Measurements from ENCODE around the gene ATP6V0C. TPM values are rescaled to one million over a fixed set of nuclear protein-coding genes. Genes with fewer than 3 reads are reported as not detected.
"Not testable (repeated sequence)": the region's sequence is repeated elsewhere in the genome, so short reads cannot be mapped to it uniquely, and the experiment has no call there.

ATP6V0C gene
- total RNA-seq, 2 donors from 2014 or later, result 107 to 133 TPM

DNA sequence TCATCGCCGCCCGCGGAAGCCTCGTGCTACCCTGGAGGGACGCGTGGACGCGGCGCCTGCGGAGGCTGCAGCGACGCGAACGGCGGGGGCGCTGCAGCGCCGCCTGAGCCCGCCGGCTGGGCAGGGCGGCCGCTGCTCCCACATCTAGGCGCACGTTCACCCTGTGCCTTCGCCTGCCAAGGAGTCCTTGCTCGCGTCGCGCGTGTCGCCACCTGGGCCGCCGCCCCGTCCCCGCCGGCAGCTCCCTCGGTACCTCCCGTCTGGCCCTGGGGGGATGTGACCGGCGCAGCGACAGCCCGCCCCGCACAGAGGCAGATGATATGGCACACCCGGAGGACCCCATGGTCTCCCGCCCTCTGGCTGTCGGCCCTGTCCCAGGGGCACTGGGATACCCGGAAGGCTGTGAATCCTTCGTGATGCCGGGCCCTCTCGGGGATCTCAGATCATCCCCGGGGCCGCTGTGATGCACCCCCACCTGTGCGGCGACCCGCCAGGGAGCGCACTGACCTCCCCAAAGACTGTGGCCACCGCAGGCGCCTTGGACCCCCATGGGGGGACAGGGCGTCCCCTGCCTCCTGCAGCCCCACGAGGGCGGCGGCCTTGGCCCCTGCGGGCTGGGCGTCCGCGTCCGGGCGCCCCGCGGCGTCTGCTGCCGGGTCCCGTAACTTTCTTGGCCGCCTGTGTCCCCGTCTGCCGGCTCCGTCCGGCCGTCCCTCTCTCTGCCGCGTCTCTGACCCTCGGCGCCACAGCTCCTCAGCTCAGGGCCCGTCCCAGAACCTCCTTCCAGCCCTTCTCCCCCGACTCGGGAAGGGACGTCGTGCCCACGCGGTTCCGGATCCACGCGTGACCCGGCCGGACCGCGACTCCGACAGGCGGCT, 39.5 kb upstream of the ATP6V0C start:
- intact Hi-C loops (cut with DNase I), result no loop called here
- DNase-seq (ENCODE audit: low spot score), result no peak

DNA sequence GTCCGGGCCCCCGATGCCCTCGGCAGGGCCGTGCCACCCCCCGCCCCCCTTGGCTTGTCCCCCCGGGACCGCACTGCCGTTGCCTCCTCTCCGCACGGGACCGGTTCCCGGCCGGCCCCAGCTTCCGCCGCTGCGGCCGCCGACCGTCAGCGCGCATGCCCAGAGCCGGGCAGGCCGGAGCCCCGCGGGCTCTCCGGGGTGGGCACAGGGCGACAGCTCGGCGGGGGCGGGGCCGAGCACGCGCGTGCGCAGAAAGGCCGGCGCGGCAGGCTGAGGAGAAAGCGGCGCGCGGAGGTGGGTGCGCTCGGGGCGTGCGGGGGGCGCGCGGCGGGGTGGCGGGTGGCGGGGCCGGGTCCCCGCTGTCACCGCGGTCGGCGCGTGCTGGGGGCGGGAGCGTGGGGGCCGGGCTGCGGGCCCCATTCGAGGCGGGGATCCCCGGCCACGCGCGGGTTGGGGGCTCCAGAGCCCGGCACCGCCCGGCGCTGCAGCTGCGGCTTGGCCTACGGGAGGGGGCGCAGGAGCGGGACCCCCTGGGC, 38.8 kb upstream of the ATP6V0C start, which contains the start of gene TBC1D24:
TSS of gene TBC1D24 (plus strand) at position 251 of the 536 bp plus-strand sequence. CDS start 21,022 bp downstream, outside the sequence.
- intact Hi-C loops (cut with DNase I), result no loop called here
- peak; percentile 96 for DNase-seq (ENCODE audit: low spot score)

DNA sequence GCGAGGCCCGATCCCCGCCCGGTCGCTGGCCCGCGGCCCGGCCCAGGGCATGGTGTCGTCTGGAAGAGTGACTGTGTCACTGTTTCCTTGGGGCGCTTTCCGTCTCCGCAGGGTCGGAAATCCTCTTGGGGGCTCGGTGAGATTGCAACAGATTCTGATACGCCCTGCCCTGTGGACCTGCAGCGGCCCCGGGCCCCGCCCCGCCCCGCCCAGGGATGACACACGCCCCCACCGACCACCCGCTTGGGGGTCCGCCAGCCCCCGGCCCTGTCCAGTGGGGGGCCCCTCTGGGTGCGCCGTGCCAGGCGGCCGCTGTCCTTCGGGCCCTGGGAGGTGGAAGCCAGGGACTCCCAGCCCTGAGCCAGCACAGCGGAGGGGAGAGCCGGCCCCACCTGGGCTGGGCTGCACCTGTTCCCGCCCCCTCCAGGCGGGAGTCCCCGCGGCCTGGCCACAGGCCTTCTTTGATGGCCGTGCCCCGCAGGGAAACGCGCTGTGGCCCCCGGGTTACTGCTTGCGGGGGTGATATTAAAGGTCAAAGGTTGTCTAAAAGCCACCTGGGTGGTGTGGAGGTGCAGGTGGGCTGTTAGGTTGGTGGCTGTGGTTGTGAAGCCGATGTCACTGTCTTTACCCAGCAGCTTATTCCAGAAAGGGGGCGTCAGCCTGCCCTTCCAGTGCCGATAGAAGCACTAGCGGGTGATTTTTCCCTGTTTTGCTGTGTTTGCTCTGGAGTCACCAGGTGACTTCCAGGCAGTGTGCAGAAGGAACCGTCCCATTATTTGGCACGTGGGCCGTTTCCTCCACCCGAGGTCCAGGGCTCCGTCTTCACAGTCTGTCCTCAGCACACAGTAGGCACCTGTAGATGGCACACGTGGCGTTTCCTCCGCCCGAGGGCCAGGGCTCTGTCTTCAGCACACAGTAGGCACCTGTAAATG, 38.1 kb upstream of the ATP6V0C start:
- intact Hi-C loops (cut with DNase I), result no loop called here
- DNase-seq (ENCODE audit: low spot score), result no peak

DNA sequence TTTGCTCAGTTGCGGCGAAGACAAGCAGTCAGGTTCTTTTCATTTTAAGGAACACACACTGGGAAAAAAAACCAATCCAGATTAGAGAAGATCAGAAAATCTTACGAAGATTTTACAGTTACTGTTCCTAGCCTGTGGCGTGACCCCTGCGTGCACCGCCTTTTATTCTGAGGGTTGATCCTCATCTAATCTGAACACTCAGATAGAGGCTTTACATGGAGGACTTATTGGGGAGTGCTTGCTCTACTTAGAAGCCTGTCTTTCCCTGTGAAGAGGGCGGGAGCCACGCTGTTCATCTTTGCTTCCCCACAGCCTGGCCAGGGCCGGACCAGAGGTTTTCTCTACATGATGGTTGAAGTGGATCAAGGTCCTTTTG, 37.4 kb upstream of the ATP6V0C start:
- intact Hi-C loops (cut with DNase I), result no loop called here

DNA sequence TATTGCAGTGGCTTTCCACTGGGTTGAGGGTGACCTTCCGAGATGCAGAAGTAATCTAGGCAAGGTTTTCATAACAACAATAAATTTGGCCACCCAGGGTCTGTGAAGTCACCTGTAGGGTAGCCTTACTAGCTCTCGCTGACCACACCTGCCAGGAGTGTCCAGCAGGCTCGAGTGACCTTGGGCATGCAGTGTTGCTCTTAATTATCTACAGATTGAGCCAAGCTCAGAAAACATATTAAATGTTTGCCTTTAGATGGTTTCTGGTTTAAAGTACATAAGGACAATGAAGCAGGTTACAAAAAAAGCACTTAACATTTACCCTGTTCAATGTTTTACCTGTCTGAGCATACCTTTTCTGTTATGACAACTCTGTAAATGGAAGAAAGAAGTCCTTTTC, 37.0 kb upstream of the ATP6V0C start:
- DNase-seq (ENCODE audit: low spot score), result no peak
- intact Hi-C loops (cut with DNase I), result no loop called here

More for the DNA sequence above, 37.4 kb upstream of the ATP6V0C start:
- DNase-seq (ENCODE audit: low spot score), result no peak

DNA sequence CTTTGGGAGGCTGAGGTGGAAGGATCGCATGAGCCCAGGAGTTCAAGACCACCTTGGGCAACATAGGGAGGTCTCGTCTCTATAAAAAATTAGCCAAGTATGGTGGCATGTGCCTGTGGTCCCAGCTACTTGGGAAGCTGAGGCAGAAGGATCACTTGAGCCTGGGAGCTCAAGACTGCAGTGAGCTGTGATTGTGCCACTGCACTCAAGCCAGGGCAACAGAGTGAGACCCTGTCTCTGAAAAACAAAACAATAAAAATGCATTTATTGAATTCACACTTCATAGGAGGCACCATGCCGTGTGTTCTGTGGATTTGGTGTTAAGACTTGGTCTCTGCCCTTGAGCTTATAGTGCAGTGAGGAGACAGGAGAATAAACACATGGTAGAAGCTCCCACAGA, 36.4 kb upstream of the ATP6V0C start:
- intact Hi-C loops (cut with DNase I), result no loop called here
- DNase-seq (ENCODE audit: low spot score), result no peak

DNA sequence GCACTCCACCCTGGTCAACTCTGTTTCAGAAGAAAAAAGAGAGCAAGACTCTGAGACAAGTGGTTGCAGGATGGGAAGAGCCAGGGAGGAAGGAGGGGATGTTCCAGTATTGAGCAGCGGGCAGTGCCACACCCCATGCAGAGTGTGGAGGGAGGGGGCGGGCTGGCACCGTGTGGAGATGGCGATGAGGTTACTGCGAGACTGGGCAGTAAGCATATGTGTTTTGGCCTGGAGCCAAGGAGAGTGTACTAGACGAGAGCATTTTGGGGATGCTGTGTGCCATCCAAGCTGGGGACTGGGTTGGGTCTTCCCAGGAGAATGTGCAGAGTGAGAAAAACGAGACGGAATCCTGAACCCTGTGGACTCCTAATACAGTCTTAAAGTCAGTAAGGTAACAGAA, 35.5 kb upstream of the ATP6V0C start:
- intact Hi-C loops (cut with DNase I), result no loop called here

DNA sequence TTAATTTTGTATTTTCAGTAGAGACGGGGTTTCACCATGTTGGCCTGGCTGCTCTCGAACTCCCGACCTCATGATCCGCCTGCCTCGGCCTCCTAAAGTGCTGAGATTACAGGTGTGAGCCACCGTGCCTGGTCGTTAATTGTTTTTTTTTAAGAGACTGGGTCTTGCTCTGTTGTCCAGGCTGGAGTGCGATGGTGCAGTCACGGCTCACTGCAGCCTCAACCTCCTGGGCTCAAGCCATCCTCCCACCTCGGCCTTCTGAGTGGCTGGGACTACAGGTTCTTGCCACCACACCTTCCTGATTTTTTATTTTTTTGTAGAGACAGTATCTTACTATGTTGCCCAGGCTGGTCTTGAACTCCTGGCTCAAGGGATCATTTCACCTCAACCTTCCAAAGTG, 33.8 kb upstream of the ATP6V0C start:
- intact Hi-C loops (cut with DNase I); DNase-seq (ENCODE audit: low spot score): not testable (repeated sequence)

More for the DNA sequence above, 35.5 kb upstream of the ATP6V0C start:
- DNase-seq (ENCODE audit: low spot score), result no peak

DNA sequence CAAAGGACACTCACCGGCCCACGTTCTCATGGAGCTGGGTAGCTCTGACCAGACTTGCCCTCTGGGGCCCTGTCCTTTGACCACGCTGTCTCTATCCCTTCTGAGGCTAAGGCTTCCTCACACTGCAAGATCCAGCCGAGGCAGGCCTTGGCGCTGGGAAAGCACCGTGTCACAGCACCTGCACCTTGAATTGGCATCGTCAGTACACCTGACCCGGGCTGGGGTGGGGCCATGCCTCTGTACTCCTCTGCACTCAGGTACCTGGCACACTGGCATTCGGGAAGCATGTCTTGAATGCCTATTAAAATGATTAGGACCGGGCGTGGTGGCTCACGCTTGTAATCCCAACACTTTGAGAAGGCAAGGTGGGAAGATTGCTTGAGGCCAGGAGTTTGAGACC, 32.8 kb upstream of the ATP6V0C start:
- intact Hi-C loops (cut with DNase I), result no loop called here
- no peak for DNase-seq (ENCODE audit: low spot score)

DNA sequence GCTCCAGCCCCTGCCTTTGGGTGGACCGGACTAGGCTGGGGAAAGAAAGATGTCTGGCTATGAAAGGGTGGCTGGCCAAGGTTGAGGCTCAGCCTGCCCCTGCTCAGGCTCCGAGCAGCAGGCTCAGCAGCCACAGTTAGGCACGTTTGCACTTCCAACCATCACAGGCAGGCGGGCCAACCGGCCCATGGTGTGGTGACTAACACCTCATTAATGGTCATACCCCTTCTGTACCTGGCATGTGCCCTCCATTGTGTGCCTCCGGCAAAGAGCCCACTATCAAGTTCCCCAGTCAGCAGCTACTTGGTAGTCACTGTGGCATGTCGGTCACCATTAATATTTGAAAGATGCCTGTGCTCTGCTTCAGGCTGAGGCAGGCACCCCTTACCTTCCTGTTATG, 32.1 kb upstream of the ATP6V0C start:
- intact Hi-C loops (cut with DNase I), result no loop called here

DNA sequence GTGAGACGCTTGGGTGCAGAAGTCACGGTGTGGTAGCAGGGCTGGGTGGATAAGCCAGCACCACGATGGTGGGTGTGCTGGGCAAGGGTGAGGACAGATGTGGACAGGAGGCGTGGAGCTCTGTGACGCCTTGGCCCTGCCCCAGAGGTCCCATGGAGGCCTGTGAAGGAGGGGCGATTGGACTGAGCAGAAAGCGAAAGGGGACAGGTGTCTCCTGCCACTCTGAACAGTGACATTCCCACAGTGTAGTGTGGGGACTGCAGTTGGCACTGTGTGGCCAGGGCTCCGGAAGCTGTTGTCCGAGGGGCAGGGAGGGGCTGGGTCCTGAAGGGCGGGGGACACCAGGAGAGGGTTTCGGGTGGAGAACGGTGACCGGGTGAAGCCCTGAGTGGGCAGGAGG, 31.5 kb upstream of the ATP6V0C start:
- no peak for DNase-seq (ENCODE audit: low spot score)
- intact Hi-C loops (cut with DNase I), result no loop called here

More for the DNA sequence above, 32.1 kb upstream of the ATP6V0C start:
- no peak for DNase-seq (ENCODE audit: low spot score)

DNA sequence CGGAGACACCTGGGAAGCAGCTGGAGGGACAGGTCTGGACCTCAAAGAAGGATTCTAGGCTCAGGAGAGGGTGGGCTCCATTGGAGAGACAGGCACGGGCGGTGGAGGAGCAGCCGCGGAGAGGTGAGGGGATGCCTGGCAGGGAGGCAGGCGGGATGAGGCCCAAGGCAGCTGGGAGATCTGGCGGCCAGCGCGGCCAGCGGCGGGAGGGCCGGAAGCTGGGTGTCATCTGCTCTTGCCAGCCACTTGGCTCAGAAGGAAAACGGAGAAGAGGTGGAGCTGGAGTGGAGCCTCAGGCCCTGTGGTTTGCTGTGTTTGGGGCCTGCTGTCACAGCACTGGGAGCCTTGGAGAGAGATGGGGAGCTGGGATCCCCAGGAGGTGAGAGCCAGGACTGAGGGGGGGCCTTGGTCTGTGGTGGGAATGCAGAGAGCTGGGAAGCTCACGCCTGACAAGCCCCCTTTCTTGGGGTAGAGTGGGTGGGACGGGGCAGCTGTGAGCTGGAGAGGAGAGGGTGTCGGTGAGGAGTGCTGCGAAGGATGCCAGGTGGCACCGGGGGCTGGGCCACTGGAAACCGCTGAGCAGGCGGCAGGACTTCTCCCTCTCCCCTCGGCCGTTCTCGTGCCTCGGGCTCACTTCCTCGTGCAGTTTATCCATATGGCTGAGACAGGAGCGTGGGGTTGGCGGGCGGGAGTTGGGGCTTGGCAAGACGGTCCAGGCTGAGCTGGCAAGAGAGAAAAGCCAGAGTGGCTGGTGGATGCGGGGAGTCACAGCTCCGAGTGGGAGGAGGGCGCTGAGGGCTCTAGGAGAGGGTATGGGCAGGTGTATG, 30.8 kb upstream of the ATP6V0C start:
- intact Hi-C loops (cut with DNase I), result no loop called here
- DNase-seq (ENCODE audit: low spot score), result no peak

DNA sequence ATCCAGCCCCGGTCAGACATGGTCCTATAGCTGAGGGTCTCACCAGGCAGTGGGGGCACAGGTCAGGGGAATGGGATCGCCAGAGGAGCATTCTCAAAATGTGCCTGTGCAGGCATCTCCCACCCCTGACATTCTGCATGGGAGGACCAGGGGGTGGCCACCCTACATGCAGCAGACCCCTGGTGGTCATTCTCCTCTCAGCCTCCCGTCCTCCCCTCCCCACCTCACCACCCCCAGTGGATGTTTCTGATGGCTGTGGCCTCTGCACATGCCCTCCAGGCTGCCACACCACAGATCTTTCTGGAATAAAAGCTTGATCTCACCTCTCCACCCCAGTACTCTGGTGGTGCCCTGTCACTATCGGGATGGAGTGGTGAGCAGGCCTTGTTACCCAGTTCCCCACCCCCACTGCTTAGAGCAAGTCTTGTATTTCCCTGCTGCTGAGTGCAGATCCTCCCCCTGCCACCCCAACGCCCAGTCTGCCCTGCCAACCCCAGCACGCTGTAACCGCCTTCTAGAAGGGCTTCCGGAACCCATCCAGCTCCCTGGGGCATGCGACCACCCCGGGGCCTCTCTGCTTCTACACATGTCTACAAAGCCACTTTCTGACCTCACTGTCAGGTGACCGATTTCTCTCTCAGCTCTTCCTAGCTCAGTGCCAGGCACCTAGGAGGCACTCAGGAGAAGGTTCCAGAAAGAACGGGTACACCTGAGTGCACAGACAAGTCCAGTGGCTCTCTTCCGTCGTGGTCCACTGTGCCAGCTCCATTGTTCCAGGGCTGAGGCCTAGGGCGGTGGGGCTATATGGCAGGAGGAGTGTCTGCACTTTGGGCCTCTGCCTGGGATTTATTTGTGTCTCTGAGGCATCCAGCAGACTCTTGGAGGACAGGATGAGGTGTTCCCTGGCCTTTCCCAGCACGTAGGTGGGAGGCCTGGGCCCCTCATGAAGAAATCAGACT, 29.5 kb upstream of the ATP6V0C start:
- DNase-seq (ENCODE audit: low spot score), result no peak
- intact Hi-C loops (cut with DNase I), result no loop called here

DNA sequence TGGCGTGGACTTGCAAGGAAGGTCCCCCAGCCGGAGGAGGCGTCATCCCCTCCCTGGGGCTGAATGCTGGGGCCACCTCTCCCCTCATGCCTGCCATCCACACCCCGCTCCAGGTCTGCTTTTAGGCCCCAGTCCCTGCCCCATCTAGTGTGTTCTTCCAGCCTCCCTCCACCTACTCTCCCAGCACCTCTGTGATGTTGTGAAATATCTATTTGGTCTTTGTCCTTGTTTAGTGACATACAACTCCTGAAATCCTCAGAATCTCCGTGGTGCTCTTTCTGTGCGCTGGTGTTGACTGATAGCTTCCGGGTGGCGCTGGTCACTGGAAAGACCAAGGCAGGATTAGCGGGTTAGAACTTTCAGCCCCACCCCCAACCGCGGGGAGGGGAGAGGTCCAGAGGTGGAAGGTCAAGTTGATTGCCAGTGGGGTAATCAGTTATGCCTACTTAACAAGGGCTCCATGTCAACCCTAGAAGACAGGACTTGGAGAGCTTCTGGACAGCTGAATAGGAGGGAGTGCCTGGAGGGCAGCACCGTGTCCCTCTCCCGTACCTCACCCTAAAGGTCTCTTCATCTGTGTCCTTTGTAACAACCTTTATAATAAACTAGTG, 28.7 kb upstream of the ATP6V0C start:
- intact Hi-C loops (cut with DNase I), result no loop called here
- no peak for DNase-seq (ENCODE audit: low spot score)

DNA sequence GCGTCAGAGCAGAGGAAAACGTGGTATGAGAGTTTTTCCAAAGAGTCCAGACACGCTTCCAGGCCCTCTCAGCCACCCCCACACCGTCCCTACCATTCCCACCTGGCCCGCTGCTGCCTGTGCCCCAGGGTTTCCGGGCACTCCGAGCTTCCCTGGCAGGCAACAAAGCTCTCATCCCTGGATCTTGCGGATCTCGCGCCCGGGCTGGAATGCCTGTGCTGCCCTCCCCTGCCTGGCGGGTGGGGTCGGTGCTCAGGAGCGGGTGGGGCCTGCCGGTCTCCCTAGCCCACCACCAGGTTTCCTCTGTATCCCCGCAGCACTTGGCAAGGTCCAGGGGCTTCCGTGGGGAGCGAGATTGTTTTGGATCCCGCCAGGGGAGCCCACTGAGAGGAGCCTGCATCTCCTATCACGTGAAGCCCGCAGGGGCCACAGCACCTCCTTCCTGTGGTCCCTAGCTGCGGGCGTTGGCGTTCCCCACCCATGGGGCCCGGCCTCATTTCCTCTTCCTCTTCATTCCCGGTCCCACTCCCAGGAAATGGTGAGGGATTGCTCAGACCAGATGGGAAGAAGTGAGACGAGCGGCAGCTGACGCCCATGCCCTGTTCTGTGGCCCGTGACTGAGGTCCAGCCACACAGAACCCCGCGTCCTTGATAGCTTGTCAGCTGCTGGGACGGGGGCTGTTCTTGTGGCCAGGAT, 27.8 kb upstream of the ATP6V0C start:
- DNase-seq (ENCODE audit: low spot score), result no peak
- intact Hi-C loops (cut with DNase I), result no loop called here

DNA sequence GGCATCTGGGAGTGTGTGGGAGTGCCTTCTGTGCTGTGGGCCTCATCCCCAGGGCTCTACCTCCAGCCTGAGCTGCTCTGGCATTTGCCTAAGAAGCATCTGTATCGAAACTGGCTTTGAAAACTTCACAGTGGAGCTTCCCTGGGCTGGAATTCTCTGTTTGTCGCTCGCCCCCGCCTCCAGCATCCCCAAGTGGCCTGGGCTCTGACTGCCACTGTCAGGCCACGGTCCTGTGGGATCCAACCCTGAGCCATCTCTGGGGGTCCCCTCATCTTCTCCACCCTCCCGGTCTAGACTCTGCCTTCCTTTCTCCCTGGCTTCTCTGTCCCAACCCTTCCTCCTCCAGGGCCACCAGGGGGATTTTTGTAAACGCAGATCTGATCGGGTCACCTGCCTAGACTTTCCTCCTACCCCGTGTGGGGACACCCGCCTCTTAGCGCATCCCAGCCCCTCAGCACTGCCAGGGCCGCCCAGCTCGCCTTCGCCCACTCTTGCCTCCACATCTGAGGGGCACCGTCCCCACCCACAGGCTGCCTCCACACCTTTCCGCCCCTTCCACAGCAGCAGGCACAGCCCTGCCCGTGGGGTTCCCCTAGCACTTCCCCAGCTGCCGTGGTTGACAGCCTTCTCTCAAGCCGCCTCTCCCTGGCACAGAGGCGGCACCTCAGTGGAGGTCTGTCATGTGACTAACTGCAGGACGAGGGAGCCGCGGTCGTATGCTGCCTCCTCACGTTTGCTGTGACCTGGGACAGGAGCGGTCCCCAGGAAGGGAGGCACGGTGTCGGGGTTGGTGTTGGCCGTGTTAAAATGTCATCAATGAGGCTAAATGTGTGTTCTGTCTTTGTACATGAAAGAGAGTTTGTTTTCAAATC, 26.9 kb upstream of the ATP6V0C start:
- intact Hi-C loops (cut with DNase I), result no loop called here
- DNase-seq (ENCODE audit: low spot score), result no peak
